Kidney epithelial cell (primary cell): ENCODE results near the gene ABCC5. TPM values are rescaled to one million over a fixed set of nuclear protein-coding genes. Genes with fewer than 3 reads are reported as not detected.

Experiments
- total RNA-seq: library from RNA; depleted of rRNA; stranded (reverse); fragments of >200 nt; gene quantifications from 2 replicates; pipeline ENCODE4 v1.2.3, GENCODE V29; 2015

The ABCC5 gene
- total RNA-seq, 1 donor from 2014 or later: 9.1 TPM

Other genes with a start within 250 kb of the ABCC5 start
- gene MAP6D1, start 192.3 kb downstream of the ABCC5 start, total RNA-seq: 3.3 and 3.4 TPM in 2 replicates
- gene PARL, start 133.0 kb downstream of the ABCC5 start, total RNA-seq: 38.5 and 45.3 TPM in 2 replicates
- not detected in 2 replicates for gene HTR3D, start 13.9 kb upstream of the ABCC5 start, total RNA-seq
- gene HTR3C, start 35.2 kb upstream of the ABCC5 start, total RNA-seq: not detected in 2 replicates
- gene HTR3E, start 79.2 kb upstream of the ABCC5 start, total RNA-seq: not detected in 2 replicates
- gene EIF2B5, start 117.5 kb upstream of the ABCC5 start, total RNA-seq: 28.8 and 33.8 TPM in 2 replicates
- gene DVL3, start 137.5 kb upstream of the ABCC5 start, total RNA-seq: 51.7 and 61.6 TPM in 2 replicates
- gene AP2M1, start 157.0 kb upstream of the ABCC5 start, total RNA-seq: 282 and 297 TPM in 2 replicates
- gene ABCF3, start 168.3 kb upstream of the ABCC5 start, total RNA-seq: 55.7 and 57.9 TPM in 2 replicates
- gene VWA5B2, start 211.7 kb upstream of the ABCC5 start, total RNA-seq: 0.07 TPM in 1 of 2 replicates, not detected in the other
- 69.8 and 73.7 TPM in 2 replicates for gene ALG3, start 231.1 kb upstream of the ABCC5 start, total RNA-seq
- 6.3 and 8.3 TPM in 2 replicates for gene EEF1AKMT4, start 231.8 kb upstream of the ABCC5 start, total RNA-seq
- 0.67 and 1.2 TPM in 2 replicates for gene CAMK2N2, start 243.7 kb upstream of the ABCC5 start, total RNA-seq